Mesothelial cell of epicardium (in vitro differentiated cells): ENCODE results near the gene LAPTM4A. TPM values are rescaled to one million over a fixed set of nuclear protein-coding genes. Genes with fewer than 3 reads are reported as not detected.
A peak's percentile ranks its signal among the peaks of the same experiment; 100 is the strongest.

Experiments
- DNase-seq, 2 experiments: peaks; one replicate each; pipeline ENCODE4 v3.0.0; 2021; ENCODE audit warnings: low spot score in 2 of 2; ENCODE audit not compliant: unreplicated experiment in 2 of 2
- H3K27ac Mint-ChIP-seq: 2 replicates; pipeline ENCODE4 v1.8.0; 2021; ENCODE audit warnings: mixed read lengths
- H3K27me3 Mint-ChIP-seq: 2 replicates; pipeline ENCODE4 v1.8.0; 2021; ENCODE audit warnings: low read depth, mixed read lengths
- H3K36me3 Mint-ChIP-seq: 2 replicates; pipeline ENCODE4 v1.8.0; 2021; ENCODE audit warnings: mixed read lengths
- H3K4me1 Mint-ChIP-seq: 2 replicates; pipeline ENCODE4 v1.8.0; 2021; ENCODE audit warnings: mixed read lengths
- H3K4me3 Mint-ChIP-seq: 2 replicates; pipeline ENCODE4 v1.8.0; 2021; ENCODE audit warnings: mild to moderate bottlenecking, moderate library complexity, mixed read lengths
- H3K9me3 Mint-ChIP-seq: 2 replicates; pipeline ENCODE4 v1.8.0; 2021; ENCODE audit warnings: mixed read lengths
- total RNA-seq: library from RNA; stranded (reverse); gene quantifications from 3 replicates; pipeline ENCODE4 v1.2.1, GENCODE V29; 2021
- TF ChIP-seq, protein P1 (sequence below): fragments of 200-600 bp; sonication (generic); IDR thresholded peaks from one replicate; pipeline ENCODE4 v1.5.0; 2021; ENCODE audit warnings: antibody characterized with exemption; ENCODE audit not compliant: unreplicated experiment

Gene LAPTM4A
- total RNA-seq, 1 donor from 2014 or later: 216 TPM

- no peak for DNase-seq
- H3K4me3 Mint-ChIP-seq: no peak overlapping the region
- peaks cover 23% of the 10 kb centered on the region for H3K4me1 Mint-ChIP-seq
- no peak overlapping the region for H3K27ac Mint-ChIP-seq
- H3K9me3 Mint-ChIP-seq: peaks cover 7% of the 10 kb centered on the region
- TF ChIP-seq, protein P1, sequence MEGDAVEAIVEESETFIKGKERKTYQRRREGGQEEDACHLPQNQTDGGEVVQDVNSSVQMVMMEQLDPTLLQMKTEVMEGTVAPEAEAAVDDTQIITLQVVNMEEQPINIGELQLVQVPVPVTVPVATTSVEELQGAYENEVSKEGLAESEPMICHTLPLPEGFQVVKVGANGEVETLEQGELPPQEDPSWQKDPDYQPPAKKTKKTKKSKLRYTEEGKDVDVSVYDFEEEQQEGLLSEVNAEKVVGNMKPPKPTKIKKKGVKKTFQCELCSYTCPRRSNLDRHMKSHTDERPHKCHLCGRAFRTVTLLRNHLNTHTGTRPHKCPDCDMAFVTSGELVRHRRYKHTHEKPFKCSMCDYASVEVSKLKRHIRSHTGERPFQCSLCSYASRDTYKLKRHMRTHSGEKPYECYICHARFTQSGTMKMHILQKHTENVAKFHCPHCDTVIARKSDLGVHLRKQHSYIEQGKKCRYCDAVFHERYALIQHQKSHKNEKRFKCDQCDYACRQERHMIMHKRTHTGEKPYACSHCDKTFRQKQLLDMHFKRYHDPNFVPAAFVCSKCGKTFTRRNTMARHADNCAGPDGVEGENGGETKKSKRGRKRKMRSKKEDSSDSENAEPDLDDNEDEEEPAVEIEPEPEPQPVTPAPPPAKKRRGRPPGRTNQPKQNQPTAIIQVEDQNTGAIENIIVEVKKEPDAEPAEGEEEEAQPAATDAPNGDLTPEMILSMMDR: no peak
- H3K27me3 Mint-ChIP-seq: no peaks in the 10 kb centered on the region
- H3K36me3 Mint-ChIP-seq: no peaks in the 10 kb centered on the region
Measured at GRCh38 chr2:20094955-20095354, 43.5 kb upstream of the LAPTM4A start.

DNA sequence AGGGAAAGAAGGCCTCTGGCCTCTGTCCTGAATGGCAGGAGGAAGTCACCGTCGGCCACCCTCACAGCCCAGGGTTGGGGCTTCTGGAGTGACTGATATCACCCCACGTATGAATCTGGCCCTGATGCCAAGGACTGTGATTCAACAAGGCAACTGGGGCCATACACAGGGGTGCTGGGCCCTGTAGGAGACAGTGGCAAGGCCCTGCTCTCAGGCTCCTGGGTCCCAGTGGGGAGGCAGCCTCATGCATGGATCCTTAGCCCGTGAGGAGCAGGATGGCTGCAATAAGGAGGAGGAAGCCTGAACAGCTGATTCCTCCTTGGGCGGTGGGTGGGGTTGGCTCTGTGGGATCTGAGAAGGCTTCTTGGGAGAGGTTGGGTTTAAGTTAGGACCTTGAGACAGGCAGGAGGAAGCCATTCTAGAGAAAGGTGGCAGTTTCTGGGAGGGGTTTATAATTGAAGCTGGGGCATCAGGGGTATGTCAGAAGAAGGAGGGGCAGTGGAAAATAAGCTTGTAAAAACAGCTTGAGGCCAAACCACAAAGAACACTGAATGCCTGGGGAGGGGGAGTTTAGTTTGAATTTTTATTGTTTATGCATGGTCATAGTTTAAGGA, 42.8 kb upstream of the LAPTM4A start:
- Mint-ChIP-seq H3K9me3 (peaks cover 7% of the 10 kb centered on the region), H3K36me3 (no peaks in the 10 kb centered on the region), H3K27ac (no peak overlapping the region), H3K27me3 (no peaks in the 10 kb centered on the region), H3K4me3 (no peak overlapping the region), H3K4me1 (peaks cover 23% of the 10 kb centered on the region)
- TF ChIP-seq, protein P1: no peak
- DNase-seq: no peak

DNA sequence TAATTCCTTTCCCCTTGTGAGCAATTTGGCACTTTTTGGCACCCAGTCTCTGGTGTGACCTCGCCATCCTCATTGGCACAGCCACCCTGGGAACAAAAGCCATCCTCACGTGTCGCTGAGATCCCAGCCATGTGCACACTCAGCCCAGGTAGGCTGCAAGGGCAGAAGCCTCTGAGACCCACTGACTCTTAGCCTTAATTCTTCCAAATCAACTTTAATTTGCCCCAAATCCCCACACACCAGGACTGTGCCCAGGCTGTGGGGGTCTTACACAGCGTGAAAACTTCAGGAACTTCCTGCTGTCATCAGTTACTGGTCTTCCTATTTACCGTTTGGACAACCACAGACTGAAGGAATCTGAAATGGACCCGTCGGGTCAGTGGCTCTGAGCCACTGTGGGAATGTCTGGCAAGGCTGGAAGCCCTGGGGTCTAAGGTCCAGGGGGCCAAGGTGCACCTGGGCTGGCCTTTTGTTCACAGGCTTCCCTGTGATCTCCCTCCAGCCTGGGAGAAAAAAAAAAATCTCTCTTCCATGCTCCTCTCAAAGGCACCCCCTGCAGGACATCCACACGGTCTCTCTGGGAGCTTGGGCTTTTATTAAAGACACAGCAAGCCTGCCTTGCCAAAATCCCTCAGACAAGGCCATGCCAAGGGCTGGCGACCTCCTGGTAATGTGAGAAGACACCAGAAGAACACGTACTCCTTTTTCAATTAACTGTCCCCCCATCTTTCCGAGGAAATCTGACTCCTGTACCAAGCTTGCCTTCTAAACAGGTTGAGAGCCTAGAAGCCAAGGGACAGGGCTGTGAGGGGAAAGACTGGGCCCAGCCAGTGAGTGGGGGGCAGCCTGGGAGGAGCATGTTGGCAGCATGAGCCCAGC, 42.1 kb upstream of the LAPTM4A start:
- Mint-ChIP-seq H3K4me3 (no peak overlapping the region), H3K27me3 (no peaks in the 10 kb centered on the region), H3K9me3 (peaks cover 7% of the 10 kb centered on the region), H3K27ac (peak overlapping the region; percentile 36), H3K36me3 (no peaks in the 10 kb centered on the region), H3K4me1 (peaks cover 23% of the 10 kb centered on the region)
- no peak for DNase-seq
- TF ChIP-seq, protein P1: peak; percentile 31

DNA sequence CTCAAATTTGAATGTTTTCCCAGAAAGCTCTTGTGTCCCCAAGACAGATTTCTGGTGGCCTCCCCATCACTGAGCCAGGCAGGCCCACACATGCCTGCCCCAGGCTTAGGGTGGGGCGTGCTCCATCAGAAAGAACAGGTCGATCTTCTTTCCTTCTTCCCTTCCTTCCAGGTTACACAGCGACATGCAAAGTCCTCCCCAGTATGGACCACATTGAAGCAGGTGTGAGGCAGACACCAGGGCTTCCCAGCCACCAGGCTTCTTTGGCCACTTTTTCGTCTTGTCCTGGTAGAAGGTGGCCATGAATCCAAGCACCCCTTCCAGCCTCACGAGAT, 41.4 kb upstream of the LAPTM4A start:
- Mint-ChIP-seq H3K4me1 (peaks cover 23% of the 10 kb centered on the region), H3K4me3 (no peak overlapping the region), H3K9me3 (peaks cover 7% of the 10 kb centered on the region), H3K27me3 (no peaks in the 10 kb centered on the region), H3K36me3 (no peaks in the 10 kb centered on the region), H3K27ac (no peak overlapping the region)
- DNase-seq: no peak
- TF ChIP-seq, protein P1: no peak

DNA sequence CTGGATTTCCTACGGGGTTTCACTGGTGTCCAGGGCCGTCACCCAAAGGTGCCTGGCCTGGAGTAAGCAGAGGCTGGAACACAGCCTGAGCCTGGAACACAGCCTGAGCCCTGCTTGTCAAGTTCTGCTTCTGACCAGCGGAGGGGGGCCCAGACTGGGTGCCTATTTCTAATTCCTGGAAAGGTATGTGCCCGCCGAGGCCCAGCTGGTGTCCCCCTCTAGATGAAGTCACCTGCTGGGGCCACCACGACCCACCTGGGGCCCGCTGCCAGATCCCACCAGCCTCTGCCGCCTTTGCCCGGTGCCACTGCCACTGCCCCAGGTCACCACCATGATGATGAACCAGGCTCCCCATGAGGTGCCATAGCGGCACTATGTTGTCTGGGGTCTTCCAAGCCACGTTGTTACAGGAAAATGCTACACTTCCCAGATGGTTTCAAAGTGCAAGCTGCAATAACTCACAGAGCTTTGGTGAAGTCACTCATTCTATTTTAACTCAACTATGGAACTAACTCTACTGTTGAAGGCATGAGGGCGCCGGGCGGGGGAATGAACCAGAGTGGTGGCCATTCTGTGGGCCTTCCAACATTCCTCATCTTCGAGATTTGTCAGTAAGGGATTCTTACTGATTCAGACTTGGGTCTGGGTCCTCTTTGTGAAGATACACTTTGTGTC, 40.9 kb upstream of the LAPTM4A start:
- TF ChIP-seq, protein P1: no peak
- H3K9me3 Mint-ChIP-seq: peaks cover 7% of the 10 kb centered on the region
- H3K4me1 Mint-ChIP-seq: peaks cover 23% of the 10 kb centered on the region
- peak overlapping the region; percentile 22 for H3K27ac Mint-ChIP-seq
- H3K4me3 Mint-ChIP-seq: no peak overlapping the region
- H3K27me3 Mint-ChIP-seq: no peaks in the 10 kb centered on the region
- DNase-seq: no peak
- no peaks in the 10 kb centered on the region for H3K36me3 Mint-ChIP-seq
